Measurements from ENCODE around the gene LHFPL3.

DNA sequence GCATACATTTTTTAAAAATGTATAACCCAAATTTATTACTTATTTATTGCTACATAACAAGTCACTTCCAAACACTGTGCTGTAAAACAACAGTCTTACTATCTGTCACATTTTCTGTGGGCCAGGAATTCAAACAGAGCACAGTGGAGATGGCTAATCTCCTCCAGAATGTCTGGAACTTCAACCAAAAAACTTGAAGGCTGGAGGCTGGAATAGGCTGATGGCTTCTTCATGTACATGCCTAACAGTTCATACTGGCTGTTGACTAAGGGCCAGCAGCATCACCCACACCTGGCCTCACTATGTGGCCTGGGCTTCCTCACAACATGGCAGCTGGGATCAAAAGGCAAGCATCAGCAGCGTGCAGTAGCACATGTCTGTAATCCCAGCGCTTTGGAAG, 593.2 kb downstream of the LHFPL3 start:
- TF ChIP-seq, protein P1, sequence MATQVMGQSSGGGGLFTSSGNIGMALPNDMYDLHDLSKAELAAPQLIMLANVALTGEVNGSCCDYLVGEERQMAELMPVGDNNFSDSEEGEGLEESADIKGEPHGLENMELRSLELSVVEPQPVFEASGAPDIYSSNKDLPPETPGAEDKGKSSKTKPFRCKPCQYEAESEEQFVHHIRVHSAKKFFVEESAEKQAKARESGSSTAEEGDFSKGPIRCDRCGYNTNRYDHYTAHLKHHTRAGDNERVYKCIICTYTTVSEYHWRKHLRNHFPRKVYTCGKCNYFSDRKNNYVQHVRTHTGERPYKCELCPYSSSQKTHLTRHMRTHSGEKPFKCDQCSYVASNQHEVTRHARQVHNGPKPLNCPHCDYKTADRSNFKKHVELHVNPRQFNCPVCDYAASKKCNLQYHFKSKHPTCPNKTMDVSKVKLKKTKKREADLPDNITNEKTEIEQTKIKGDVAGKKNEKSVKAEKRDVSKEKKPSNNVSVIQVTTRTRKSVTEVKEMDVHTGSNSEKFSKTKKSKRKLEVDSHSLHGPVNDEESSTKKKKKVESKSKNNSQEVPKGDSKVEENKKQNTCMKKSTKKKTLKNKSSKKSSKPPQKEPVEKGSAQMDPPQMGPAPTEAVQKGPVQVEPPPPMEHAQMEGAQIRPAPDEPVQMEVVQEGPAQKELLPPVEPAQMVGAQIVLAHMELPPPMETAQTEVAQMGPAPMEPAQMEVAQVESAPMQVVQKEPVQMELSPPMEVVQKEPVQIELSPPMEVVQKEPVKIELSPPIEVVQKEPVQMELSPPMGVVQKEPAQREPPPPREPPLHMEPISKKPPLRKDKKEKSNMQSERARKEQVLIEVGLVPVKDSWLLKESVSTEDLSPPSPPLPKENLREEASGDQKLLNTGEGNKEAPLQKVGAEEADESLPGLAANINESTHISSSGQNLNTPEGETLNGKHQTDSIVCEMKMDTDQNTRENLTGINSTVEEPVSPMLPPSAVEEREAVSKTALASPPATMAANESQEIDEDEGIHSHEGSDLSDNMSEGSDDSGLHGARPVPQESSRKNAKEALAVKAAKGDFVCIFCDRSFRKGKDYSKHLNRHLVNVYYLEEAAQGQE (IDR thresholded peaks at IDR 0.05; ENCODE audit: low read depth) = no peak
- TF ChIP-seq TAF1 (IDR thresholded peaks at IDR 0.05; ENCODE audit: low read depth) (no peak), TCF12 (IDR thresholded peaks at IDR 0.05; ENCODE audit: low read depth) (no peak), CEBPB (IDR thresholded peaks at IDR 0.05) (no peak)
- TF ChIP-seq, protein P2, sequence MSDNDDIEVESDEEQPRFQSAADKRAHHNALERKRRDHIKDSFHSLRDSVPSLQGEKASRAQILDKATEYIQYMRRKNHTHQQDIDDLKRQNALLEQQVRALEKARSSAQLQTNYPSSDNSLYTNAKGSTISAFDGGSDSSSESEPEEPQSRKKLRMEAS (IDR thresholded peaks at IDR 0.05) = no peak

Measured in Ishikawa (cell line).